Measurements from ENCODE around the gene COG5.

COG5 gene

GRCh38 chr7:107330478-107330877 lies 233.2 kb downstream of the COG5 start:
- Mint-ChIP-seq H3K4me1 (ENCODE audit: low read depth) (peaks cover 13% of the 10 kb centered on the region), H3K27ac (no peak overlapping the region), H3K36me3 (ENCODE audit: low read depth) (peaks cover 7% of the 10 kb centered on the region), H3K9me3 (peaks cover 6% of the 10 kb centered on the region), H3K4me3 (no peak overlapping the region), H3K27me3 (no peaks in the 10 kb centered on the region)
- intact Hi-C loops (cut with micrococcal nuclease) = no loop called here

DNA sequence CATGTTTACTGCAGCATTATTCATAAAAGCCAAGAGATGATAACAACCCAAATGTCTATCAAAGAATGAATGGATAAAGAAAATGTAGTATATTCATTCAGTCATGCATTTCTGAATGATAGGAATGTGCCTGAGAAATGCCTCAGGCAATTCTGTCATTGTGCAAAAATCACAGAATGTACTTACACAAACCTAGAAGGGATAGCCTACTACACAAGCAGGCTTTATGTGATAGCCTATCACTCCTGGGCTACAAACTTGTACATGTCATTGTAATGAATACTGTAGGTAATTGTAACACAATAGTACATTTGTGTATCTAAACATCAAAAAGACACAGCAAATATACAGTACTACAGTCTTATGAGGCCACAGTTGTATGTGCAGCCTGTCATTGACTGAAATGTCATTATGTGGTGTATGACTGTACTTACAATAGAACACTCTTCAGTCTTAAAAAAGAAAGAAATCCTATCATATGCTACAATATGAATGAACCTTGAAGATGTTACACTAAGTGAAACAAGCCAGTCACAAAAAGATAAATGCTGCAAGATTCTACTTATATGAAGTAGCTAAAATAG lies 235.6 kb downstream of the COG5 start:
- H3K27me3 Mint-ChIP-seq = no peaks in the 10 kb centered on the region
- peaks cover 10% of the 10 kb centered on the region for H3K4me1 Mint-ChIP-seq (ENCODE audit: low read depth)
- peaks cover 6% of the 10 kb centered on the region for H3K9me3 Mint-ChIP-seq
- H3K4me3 Mint-ChIP-seq = no peak overlapping the region
- intact Hi-C loops (cut with micrococcal nuclease) = no loop called here
- H3K27ac Mint-ChIP-seq = no peak overlapping the region
- H3K36me3 Mint-ChIP-seq (ENCODE audit: low read depth) = peaks cover 10% of the 10 kb centered on the region

DNA sequence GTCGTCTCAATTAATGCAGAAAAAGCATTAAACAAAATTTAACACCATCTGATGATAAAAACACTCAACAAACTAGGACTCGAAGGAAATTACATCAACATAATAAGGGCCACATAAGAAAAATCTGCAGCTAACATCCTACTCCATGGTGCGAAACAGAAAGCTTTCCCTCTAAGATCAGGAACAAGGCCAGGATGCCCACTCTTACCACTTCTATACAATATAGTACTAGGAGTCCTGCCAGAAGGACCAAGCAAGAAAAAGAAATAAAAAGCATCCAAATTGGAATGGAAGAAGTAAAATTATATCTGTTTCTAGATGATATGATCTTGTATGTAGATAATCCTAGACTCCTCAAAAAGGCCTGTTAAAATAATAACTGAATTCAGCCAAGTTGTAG lies 237.7 kb downstream of the COG5 start:
- no peaks in the 10 kb centered on the region for H3K4me1 Mint-ChIP-seq (ENCODE audit: low read depth)
- no peak overlapping the region for H3K27ac Mint-ChIP-seq
- peaks cover 23% of the 10 kb centered on the region for H3K36me3 Mint-ChIP-seq (ENCODE audit: low read depth)
- no peaks in the 10 kb centered on the region for H3K27me3 Mint-ChIP-seq
- intact Hi-C loops (cut with micrococcal nuclease) = no loop called here
- H3K4me3 Mint-ChIP-seq = no peak overlapping the region
- H3K9me3 Mint-ChIP-seq = peaks cover 6% of the 10 kb centered on the region

DNA sequence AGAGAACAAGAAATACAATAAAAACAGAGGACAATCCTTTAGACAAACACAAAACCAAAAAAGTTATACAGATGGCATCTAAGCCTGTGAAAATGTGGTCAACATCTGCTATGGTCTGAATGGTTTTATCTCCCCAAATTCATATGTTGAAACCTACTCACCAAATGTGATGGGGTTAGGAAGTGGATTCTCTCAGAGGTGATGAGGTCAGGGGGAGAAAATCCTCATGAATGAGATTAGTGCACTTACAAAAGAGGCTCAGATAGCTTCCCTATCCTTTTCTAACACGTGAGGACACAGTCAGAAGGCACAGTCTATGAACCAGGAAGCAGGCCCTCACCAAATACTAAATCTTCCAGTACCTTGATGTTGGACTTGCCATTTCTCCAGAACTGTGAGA lies 241.7 kb downstream of the COG5 start:
- Mint-ChIP-seq H3K27me3 (no peaks in the 10 kb centered on the region), H3K4me3 (no peak overlapping the region), H3K36me3 (ENCODE audit: low read depth) (peaks cover 36% of the 10 kb centered on the region), H3K4me1 (ENCODE audit: low read depth) (no peaks in the 10 kb centered on the region), H3K9me3 (peaks cover 2% of the 10 kb centered on the region), H3K27ac (no peak overlapping the region)
- intact Hi-C loops (cut with micrococcal nuclease) = no loop called here

GRCh38 chr7:107321611-107322010 lies 242.1 kb downstream of the COG5 start:
- H3K4me1 Mint-ChIP-seq (ENCODE audit: low read depth) = no peaks in the 10 kb centered on the region

GRCh38 chr7:107319724-107320228 lies 243.9 kb downstream of the COG5 start:
- peaks cover 40% of the 10 kb centered on the region for H3K36me3 Mint-ChIP-seq (ENCODE audit: low read depth)
- intact Hi-C loops (cut with micrococcal nuclease) = no loop called here
- no peak overlapping the region for H3K27ac Mint-ChIP-seq
- H3K27me3 Mint-ChIP-seq = no peaks in the 10 kb centered on the region
- H3K4me3 Mint-ChIP-seq = no peak overlapping the region
- peaks cover 9% of the 10 kb centered on the region for H3K4me1 Mint-ChIP-seq (ENCODE audit: low read depth)
- no peaks in the 10 kb centered on the region for H3K9me3 Mint-ChIP-seq

More at GRCh38 chr7:107321611-107322010, 242.1 kb downstream of the COG5 start:
- Mint-ChIP-seq H3K4me3 (no peak overlapping the region), H3K36me3 (ENCODE audit: low read depth) (peaks cover 32% of the 10 kb centered on the region), H3K27me3 (no peaks in the 10 kb centered on the region), H3K27ac (no peak overlapping the region), H3K9me3 (no peaks in the 10 kb centered on the region)
- intact Hi-C loops (cut with micrococcal nuclease) = no loop called here

DNA sequence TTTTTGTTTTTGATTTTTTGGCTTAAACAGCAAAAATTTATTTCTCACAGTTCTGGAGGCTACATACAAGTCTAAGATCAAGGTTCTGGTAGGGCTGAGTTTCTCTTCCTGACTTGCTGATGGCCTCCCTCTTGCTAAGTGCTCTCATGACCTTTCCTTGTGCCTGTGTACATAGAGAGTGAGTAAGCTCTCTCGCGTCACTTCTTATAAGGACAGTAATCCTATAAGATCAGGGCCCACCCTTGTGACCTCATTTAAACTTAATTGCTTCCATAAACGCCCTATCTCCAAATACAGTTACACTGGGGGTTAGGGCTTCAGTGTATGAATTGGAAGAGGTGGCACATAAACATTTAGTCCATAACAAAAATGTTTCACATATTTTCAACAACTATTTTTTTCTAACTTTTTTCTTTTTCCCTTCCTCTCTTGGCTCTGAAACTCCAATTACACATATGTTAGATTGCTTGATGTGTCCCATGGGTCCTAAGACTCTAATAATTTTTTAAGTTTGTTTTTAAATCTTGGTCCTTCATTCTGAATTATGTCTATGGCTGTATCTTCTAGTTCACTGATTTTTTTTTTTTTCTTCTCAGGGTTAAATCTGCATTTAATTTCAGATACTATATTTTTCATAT lies 245.1 kb downstream of the COG5 start:
- Mint-ChIP-seq H3K9me3 (no peaks in the 10 kb centered on the region), H3K36me3 (ENCODE audit: low read depth) (peaks cover 42% of the 10 kb centered on the region), H3K27ac (no peak overlapping the region), H3K27me3 (no peaks in the 10 kb centered on the region), H3K4me3 (no peak overlapping the region), H3K4me1 (ENCODE audit: low read depth) (peaks cover 9% of the 10 kb centered on the region)
- intact Hi-C loops (cut with micrococcal nuclease) = no loop called here

- Mint-ChIP-seq H3K36me3 (ENCODE audit: low read depth) (peaks cover 35% of the 10 kb centered on the region), H3K4me3 (no peak overlapping the region), H3K27ac (no peak overlapping the region), H3K4me1 (ENCODE audit: low read depth) (peaks cover 9% of the 10 kb centered on the region), H3K27me3 (no peaks in the 10 kb centered on the region), H3K9me3 (no peaks in the 10 kb centered on the region)
- intact Hi-C loops (cut with micrococcal nuclease) = no loop called here
These were observed 248.0 kb downstream of the COG5 start for GRCh38 chr7:107315716-107316220.

GRCh38 chr7:107313355-107313754 lies 250.4 kb downstream of the COG5 start:
- peaks cover 19% of the 10 kb centered on the region for H3K36me3 Mint-ChIP-seq (ENCODE audit: low read depth)
- H3K4me1 Mint-ChIP-seq (ENCODE audit: low read depth) = peaks cover 9% of the 10 kb centered on the region
- no peak overlapping the region for H3K27ac Mint-ChIP-seq
- H3K27me3 Mint-ChIP-seq = no peaks in the 10 kb centered on the region
- intact Hi-C loops (cut with micrococcal nuclease) = no loop called here
- H3K4me3 Mint-ChIP-seq = no peak overlapping the region
- H3K9me3 Mint-ChIP-seq = no peaks in the 10 kb centered on the region

DNA sequence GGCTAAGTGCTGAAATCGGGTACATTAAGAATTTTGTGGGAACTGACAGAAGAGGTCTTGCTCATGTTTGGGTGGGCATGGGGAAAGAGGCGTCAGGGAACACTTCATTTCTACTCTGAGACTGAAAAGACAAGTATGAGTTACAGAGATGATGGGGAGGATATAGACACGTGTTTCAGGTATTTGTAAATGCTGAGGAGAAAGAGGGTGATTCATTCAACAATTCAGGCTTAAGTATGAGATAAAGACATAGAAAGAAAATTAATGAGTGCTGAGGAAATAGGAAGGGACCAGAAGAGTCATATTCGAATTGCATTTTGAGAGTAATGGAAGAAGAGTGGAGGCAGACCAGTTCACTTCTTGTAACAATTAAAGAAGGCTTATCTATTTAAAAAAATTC lies 251.3 kb downstream of the COG5 start:
- no peak overlapping the region for H3K4me3 Mint-ChIP-seq
- intact Hi-C loops (cut with micrococcal nuclease) = no loop called here
- no peaks in the 10 kb centered on the region for H3K9me3 Mint-ChIP-seq
- peaks cover 10% of the 10 kb centered on the region for H3K4me1 Mint-ChIP-seq (ENCODE audit: low read depth)
- H3K36me3 Mint-ChIP-seq (ENCODE audit: low read depth) = peaks cover 19% of the 10 kb centered on the region
- H3K27me3 Mint-ChIP-seq = no peaks in the 10 kb centered on the region
- H3K27ac Mint-ChIP-seq = no peak overlapping the region

GRCh38 chr7:107309296-107309695 lies 254.4 kb downstream of the COG5 start:
- peaks cover 10% of the 10 kb centered on the region for H3K4me1 Mint-ChIP-seq (ENCODE audit: low read depth)
- H3K9me3 Mint-ChIP-seq = no peaks in the 10 kb centered on the region
- peaks cover 11% of the 10 kb centered on the region for H3K36me3 Mint-ChIP-seq (ENCODE audit: low read depth)
- intact Hi-C loops (cut with micrococcal nuclease) = no loop called here
- H3K4me3 Mint-ChIP-seq = no peak overlapping the region
- no peaks in the 10 kb centered on the region for H3K27me3 Mint-ChIP-seq
- no peak overlapping the region for H3K27ac Mint-ChIP-seq

GRCh38 chr7:107304636-107305035 lies 259.1 kb downstream of the COG5 start:
- H3K9me3 Mint-ChIP-seq = no peaks in the 10 kb centered on the region
- H3K4me3 Mint-ChIP-seq = no peak overlapping the region
- intact Hi-C loops (cut with micrococcal nuclease) = no loop called here
- peaks cover 10% of the 10 kb centered on the region for H3K4me1 Mint-ChIP-seq (ENCODE audit: low read depth)
- H3K36me3 Mint-ChIP-seq (ENCODE audit: low read depth) = no peaks in the 10 kb centered on the region
- H3K27ac Mint-ChIP-seq = no peak overlapping the region
- H3K27me3 Mint-ChIP-seq = no peaks in the 10 kb centered on the region

- Mint-ChIP-seq H3K4me3 (no peak overlapping the region), H3K36me3 (ENCODE audit: low read depth) (no peaks in the 10 kb centered on the region), H3K27me3 (no peaks in the 10 kb centered on the region), H3K27ac (no peak overlapping the region), H3K4me1 (ENCODE audit: low read depth) (peaks cover 10% of the 10 kb centered on the region), H3K9me3 (no peaks in the 10 kb centered on the region)
- intact Hi-C loops (cut with micrococcal nuclease) = no loop called here
These were observed 259.7 kb downstream of the COG5 start for GRCh38 chr7:107304063-107304462.

DNA sequence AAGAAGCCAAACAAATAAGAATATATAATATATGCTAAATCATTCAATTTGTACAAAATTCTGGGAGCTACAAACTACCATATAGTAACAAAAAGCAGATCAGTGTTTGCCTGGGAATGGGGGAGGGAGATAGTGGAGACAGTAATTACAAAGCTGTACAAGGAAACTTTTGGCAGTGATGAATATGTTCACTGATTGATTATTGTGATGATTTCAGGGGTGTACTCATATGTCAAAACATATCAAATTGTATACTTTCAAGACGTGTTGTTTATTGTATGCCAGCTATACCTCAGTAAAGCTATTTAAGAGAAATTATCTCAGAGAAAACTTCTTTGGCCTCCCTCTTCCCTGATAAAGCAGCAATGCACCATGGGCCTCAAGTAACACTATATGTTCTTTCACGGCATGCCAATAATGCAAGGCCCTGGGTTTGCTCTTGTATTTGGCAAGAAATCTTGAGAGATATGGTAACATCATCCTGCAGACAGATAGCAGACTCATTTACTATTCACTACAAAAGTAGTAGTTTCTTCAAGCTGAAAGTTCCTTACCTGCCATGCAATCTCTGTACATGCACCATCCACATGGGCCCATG lies 261.4 kb downstream of the COG5 start:
- H3K9me3 Mint-ChIP-seq = no peaks in the 10 kb centered on the region
- no peaks in the 10 kb centered on the region for H3K27me3 Mint-ChIP-seq
- H3K4me3 Mint-ChIP-seq = no peak overlapping the region
- H3K36me3 Mint-ChIP-seq (ENCODE audit: low read depth) = peaks cover 6% of the 10 kb centered on the region
- H3K4me1 Mint-ChIP-seq (ENCODE audit: low read depth) = peaks cover 9% of the 10 kb centered on the region
- H3K27ac Mint-ChIP-seq = no peak overlapping the region
- intact Hi-C loops (cut with micrococcal nuclease) = no loop called here

Data from dendritic cell treated with granulocyte-macrophage colony-stimulating factor and Interleukin-4, amounts not matched to agents 40 ng/mL and 50 ng/mL, for 4 days (primary cell).